HepG2 (cell line): ENCODE data around the gene KRTCAP2. TPM values are rescaled to one million over a fixed set of nuclear protein-coding genes. Genes with fewer than 3 reads are reported as not detected.
A peak's percentile ranks its signal among the peaks of the same experiment; 100 is the strongest.

Experiments used
- DNMT1 ChIP-seq: sonication (generic); formaldehyde crosslinking; IDR thresholded peaks from 2 replicates; pipeline ENCODE4 v1.5.1; 2020; ENCODE audit warnings: mild to moderate bottlenecking, missing genetic modification reagents
- HES4 ChIP-seq: sonication (generic); formaldehyde crosslinking; IDR thresholded peaks from 2 replicates; pipeline ENCODE4 v1.9.0; 2021; ENCODE audit warnings: mild to moderate bottlenecking, missing genetic modification reagents, borderline replicate concordance
- HOXA5 ChIP-seq: sonication (generic); formaldehyde crosslinking; IDR thresholded peaks from 2 replicates; pipeline ENCODE4 v1.4.0; 2020; ENCODE audit warnings: missing genetic modification reagents
- MAF1 ChIP-seq: sonication (generic); formaldehyde crosslinking; IDR thresholded peaks from 2 replicates; pipeline ENCODE4 v1.5.0; 2020; ENCODE audit warnings: missing genetic modification reagents, borderline replicate concordance
- MIER2 ChIP-seq: IDR thresholded peaks from 2 replicates; pipeline ENCODE4 v1.6.1; 2016; ENCODE audit warnings: missing biosample characterization, missing genetic modification reagents
- MTA3 ChIP-seq: sonication (generic); formaldehyde crosslinking; IDR thresholded peaks from 2 replicates; pipeline ENCODE4 v1.4.0; 2020; ENCODE audit warnings: missing genetic modification reagents
- MXD1 ChIP-seq: sonication (generic); formaldehyde crosslinking; IDR thresholded peaks from 2 replicates; pipeline ENCODE4 v1.4.0; 2020; ENCODE audit warnings: mild to moderate bottlenecking, missing genetic modification reagents
- MYNN ChIP-seq: sonication (generic); formaldehyde crosslinking; IDR thresholded peaks from 2 replicates; pipeline ENCODE4 v1.4.0; 2020; ENCODE audit warnings: mild to moderate bottlenecking, low read depth, missing genetic modification reagents
- NR2F6 ChIP-seq, 2 experiments: IDR thresholded peaks; 2 replicates each; pipeline ENCODE4 v1.6.1; 2016; ENCODE audit warnings: antibody characterized with exemption in 1 of 2, mild to moderate bottlenecking in 1 of 2
- POGZ ChIP-seq: sonication (generic); formaldehyde crosslinking; IDR thresholded peaks from 2 replicates; pipeline ENCODE4 v1.4.0; 2020; ENCODE audit warnings: mild to moderate bottlenecking, missing genetic modification reagents
- POLR2AphosphoS5 ChIP-seq: IDR thresholded peaks from 2 replicates; pipeline ENCODE4 v1.6.1; 2012; ENCODE audit warnings: low read depth, low read length
- RCOR2 ChIP-seq: IDR thresholded peaks from 2 replicates; pipeline ENCODE4 v1.6.1; 2016; ENCODE audit warnings: missing biosample characterization, missing genetic modification reagents
- RNF2 ChIP-seq: fragments of 450-650 bp; conservative IDR thresholded peaks from 2 replicates; pipeline ENCODE4 v1.6.1; 2016; ENCODE audit warnings: low read depth
- SOX13 ChIP-seq, 3 experiments: fragments of 450-650 bp in 1 of 3; sonication (generic) in 1 of 3; formaldehyde crosslinking in 1 of 3; IDR thresholded peaks in 2 of 3; conservative IDR thresholded peaks in 1 of 3; 2 replicates each; pipeline versions ENCODE4 v1.5.0 to v1.6.1; 2016 to 2020; ENCODE audit warnings: antibody characterized with exemption in 1 of 3, mild to moderate bottlenecking in 1 of 3, missing compliant biosample characterization in 1 of 3, missing genetic modification reagents in 1 of 3, moderate library complexity in 1 of 3
- ZBTB4 ChIP-seq: sonication (generic); formaldehyde crosslinking; IDR thresholded peaks from 2 replicates; pipeline ENCODE4 v1.4.0; 2020; ENCODE audit warnings: missing genetic modification reagents, mild to moderate bottlenecking, borderline replicate concordance
- ZNF121 ChIP-seq: sonication (generic); formaldehyde crosslinking; IDR thresholded peaks from 2 replicates; pipeline ENCODE4 v1.5.0; 2020; ENCODE audit warnings: mild to moderate bottlenecking, missing genetic modification reagents
- ZNF18 ChIP-seq: sonication (generic); formaldehyde crosslinking; IDR thresholded peaks from 2 replicates; pipeline ENCODE4 v1.8.0; 2022; ENCODE audit warnings: mild to moderate bottlenecking, missing genetic modification reagents; ENCODE audit not compliant: insufficient replicate concordance
- ZNF614 ChIP-seq: IDR thresholded peaks from 2 replicates; pipeline ENCODE4 v1.6.1; 2018; ENCODE audit warnings: missing biosample characterization, missing genetic modification reagents, inconsistent platforms, borderline replicate concordance
- ZNF713 ChIP-seq: sonication (generic); formaldehyde crosslinking; IDR thresholded peaks from 2 replicates; pipeline ENCODE4 v1.4.0; 2020; ENCODE audit warnings: mild to moderate bottlenecking, missing genetic modification reagents
- polyA plus RNA-seq, 8 experiments: library from polyadenylated mRNA; depleted of rRNA in 3 of 8; stranded (reverse) in 7 of 8; unstranded in 1 of 8; fragments of >200 nt; fragmentation: Illumina TruSeq in 4 of 8; extraction: Trizol in 4 of 8; gene quantifications; 2 replicates each; pipeline versions ENCODE4 v1.2.1 to v1.2.3, GENCODE V29; 2011 to 2016; ENCODE audit warnings: low read depth in 4 of 8, missing spikeins in 1 of 8, mixed read lengths in 1 of 8; ENCODE audit not compliant: insufficient read depth in 1 of 8
- total RNA-seq, 5 experiments: library from RNA; depleted of rRNA; stranded (reverse); fragments of >200 nt; fragmentation: Illumina TruSeq; extraction: Trizol; gene quantifications; 2 replicates each; pipeline ENCODE4 v1.2.3, GENCODE V29; 2016; ENCODE audit warnings: low read depth in 1 of 5
- TF ChIP-seq, protein P1 (sequence below): sonication (generic); formaldehyde crosslinking; IDR thresholded peaks from 2 replicates; pipeline ENCODE4 v1.4.0; 2020; ENCODE audit warnings: mild to moderate bottlenecking, missing genetic modification reagents

KRTCAP2 gene
- total and polyA plus RNA-seq, 2 of the 13 experiments (the other 11 are each of a cell fraction or from before 2014, with no cell fraction given), result 77.3 to 79.4 TPM

DNA sequence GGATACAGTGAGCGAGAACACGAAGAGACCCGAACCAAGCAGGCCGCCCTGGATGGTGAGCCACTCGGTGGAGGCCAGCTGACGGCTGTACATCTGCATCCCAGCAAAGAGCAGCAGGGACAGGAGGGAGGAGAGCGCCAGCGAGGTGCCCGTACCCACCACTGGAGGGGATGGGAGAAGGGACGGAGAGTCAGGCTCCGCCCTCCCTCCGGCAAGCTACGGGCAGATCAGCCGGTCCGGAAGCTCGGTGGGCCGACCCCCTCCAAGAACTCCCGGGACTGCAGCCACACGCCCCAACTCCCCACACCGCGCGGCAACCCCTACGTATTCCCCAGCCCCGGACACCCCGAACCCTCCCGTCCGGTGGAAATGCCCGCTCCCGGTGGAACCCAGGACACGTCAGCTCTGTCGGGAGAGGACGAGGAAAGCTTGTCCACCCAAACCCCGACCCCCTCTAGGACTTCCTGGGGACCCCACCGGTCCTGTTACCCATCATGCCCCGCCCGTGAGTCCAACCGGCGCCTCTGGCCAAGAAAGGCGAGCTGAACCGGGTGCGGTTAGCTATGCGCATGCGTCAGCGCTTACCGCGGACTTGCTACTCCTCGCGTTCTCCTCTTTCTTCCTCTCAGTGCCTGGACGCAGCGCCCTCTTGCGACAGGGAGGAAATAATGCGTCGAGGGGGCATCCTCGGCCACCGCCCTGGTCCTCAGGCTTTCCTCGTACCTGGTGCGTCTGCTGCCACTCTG lies at the start of gene KRTCAP2 (continued):
- no peak; the same call in 1 of the 2 replicates for TF ChIP-seq MAF1 (CRISPR knock-in tag)
- TF ChIP-seq DNMT1 (CRISPR knock-in tag), result peak; percentile 41; the same call in 1 of the 2 replicates
- peak; percentile 69; the same call in 1 of the 2 replicates for TF ChIP-seq HES4 (CRISPR knock-in tag)
- no peak for TF ChIP-seq MYNN
- peak; percentile 73; the same call in 1 of the 2 replicates for TF ChIP-seq HOXA5
- TF ChIP-seq ZNF121 (CRISPR knock-in tag), result 0 out of 2 replicates have a peak, but pooled peaks have one; percentile 50
- no peak for TF ChIP-seq ZNF18 (CRISPR knock-in tag)
- TF ChIP-seq POLR2AphosphoS5, result peak; percentile 86
- TF ChIP-seq RCOR2 (CRISPR knock-in tag), result no peak
- 0 out of 2 replicates have a peak, but pooled peaks have one; percentile 14 for TF ChIP-seq MIER2 (CRISPR knock-in tag)
- no peak for TF ChIP-seq RNF2
- TF ChIP-seq ZNF614, result peak; percentile 76; the same call in 1 of the 2 replicates
- TF ChIP-seq POGZ (CRISPR knock-in tag), result peak; percentile 89
- TF ChIP-seq ZBTB4 (CRISPR knock-in tag), result no peak
- no peak for TF ChIP-seq MTA3 (CRISPR knock-in tag)
- TF ChIP-seq, protein P1, sequence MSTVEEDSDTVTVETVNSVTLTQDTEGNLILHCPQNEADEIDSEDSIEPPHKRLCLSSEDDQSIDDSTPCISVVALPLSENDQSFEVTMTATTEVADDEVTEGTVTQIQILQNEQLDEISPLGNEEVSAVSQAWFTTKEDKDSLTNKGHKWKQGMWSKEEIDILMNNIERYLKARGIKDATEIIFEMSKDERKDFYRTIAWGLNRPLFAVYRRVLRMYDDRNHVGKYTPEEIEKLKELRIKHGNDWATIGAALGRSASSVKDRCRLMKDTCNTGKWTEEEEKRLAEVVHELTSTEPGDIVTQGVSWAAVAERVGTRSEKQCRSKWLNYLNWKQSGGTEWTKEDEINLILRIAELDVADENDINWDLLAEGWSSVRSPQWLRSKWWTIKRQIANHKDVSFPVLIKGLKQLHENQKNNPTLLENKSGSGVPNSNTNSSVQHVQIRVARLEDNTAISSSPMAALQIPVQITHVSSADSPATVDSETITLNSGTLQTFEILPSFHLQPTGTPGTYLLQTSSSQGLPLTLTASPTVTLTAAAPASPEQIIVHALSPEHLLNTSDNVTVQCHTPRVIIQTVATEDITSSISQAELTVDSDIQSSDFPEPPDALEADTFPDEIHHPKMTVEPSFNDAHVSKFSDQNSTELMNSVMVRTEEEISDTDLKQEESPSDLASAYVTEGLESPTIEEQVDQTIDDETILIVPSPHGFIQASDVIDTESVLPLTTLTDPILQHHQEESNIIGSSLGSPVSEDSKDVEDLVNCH, result no peak
- no peak for TF ChIP-seq MXD1 (CRISPR knock-in tag)
- no peak; the same call in 1 of the 2 replicates for TF ChIP-seq ZNF713 (CRISPR knock-in tag)
- TF ChIP-seq NR2F6 (IDR thresholded peaks at IDR 0.05), result no peak
- 0 out of 2 replicates have a peak, but pooled peaks have one; percentile 61 for TF ChIP-seq NR2F6 (CRISPR knock-in tag; IDR thresholded peaks at IDR 0.05)
- no peak for TF ChIP-seq SOX13 (IDR thresholded peaks at IDR 0.05)
- TF ChIP-seq SOX13 (CRISPR knock-in tag; conservative IDR thresholded peaks at IDR 0.05 in 1 of 2, IDR thresholded peaks at IDR 0.05 in 1 of 2), result peak in 1 of 2 experiments; percentile 50; a peak in 1 of 4 replicates
